IMR-90 (cell line): Measurements from ENCODE around the gene CDK14. TPM values are rescaled to one million over a fixed set of nuclear protein-coding genes. Genes with fewer than 3 reads are reported as not detected.

ENCODE experiments used
- ATAC-seq: fragments of 200-7000 bp; cut with Tn5 transposase; 2 replicates; pipeline ENCODE4 v1.9.1; 2020; ENCODE audit warnings: low read depth, mild to moderate bottlenecking, moderate library complexity
- BruUV-seq: library from RNA; stranded (reverse); fragments of 400-500 nt; replicated peaks from 2 replicates; lab custom pipeline; 2021; lab: Mats Ljungman, UMichigan
- CTCF ChIA-PET: fragments of 300-600 bp; formaldehyde crosslinking; extraction: SDS; loops from one replicate; lab custom pipeline; 2021; ENCODE audit warnings: antibody characterized with exemption; lab: Yijun Ruan, JAX
- POLR2A ChIA-PET: fragments of 300-600 bp; sonication (Branson Sonifier 250); formaldehyde crosslinking; loops from one replicate; lab custom pipeline; 2022; ENCODE audit warnings: antibody characterized with exemption; ENCODE audit not compliant: unreplicated experiment; lab: Charles Lee
- DNase-seq: peaks from one replicate; pipeline ENCODE4 v3.0.0; 2013
- H2AFZ ChIP-seq: replicated peaks from 2 replicates; pipeline ENCODE3; 2013; ENCODE audit warnings: low read length, mild to moderate bottlenecking; ENCODE audit not compliant: poor library complexity
- H2AK5ac ChIP-seq: 2 replicates; pipeline ENCODE4 v1.6.1; 2013; ENCODE audit warnings: low read depth, low read length, inconsistent platforms
- H2AK9ac ChIP-seq: replicated peaks from 2 replicates; pipeline ENCODE3; 2013; ENCODE audit warnings: mild to moderate bottlenecking, low read depth, low read length, moderate library complexity; ENCODE audit not compliant: poor library complexity
- H2BK120ac ChIP-seq: 2 replicates; pipeline ENCODE4 v1.6.1; 2013; ENCODE audit warnings: low read depth, low read length, inconsistent platforms
- H2BK15ac ChIP-seq: 3 replicates; pipeline ENCODE4 v1.6.1; 2013; ENCODE audit warnings: low read depth, low read length, inconsistent platforms
- H2BK20ac ChIP-seq: 2 replicates; pipeline ENCODE4 v1.6.1; 2013; ENCODE audit warnings: low read depth, mild to moderate bottlenecking, inconsistent platforms, low read length, moderate library complexity
- H2BK5ac ChIP-seq: 2 replicates; pipeline ENCODE4 v1.6.1; 2013; ENCODE audit warnings: mild to moderate bottlenecking, low read depth, low read length, inconsistent platforms; ENCODE audit not compliant: poor library complexity, severe bottlenecking
- H3K14ac ChIP-seq: replicated peaks from 2 replicates; pipeline ENCODE4 v1.6.1; 2013; ENCODE audit warnings: low read depth, low read length, inconsistent platforms
- H3K18ac ChIP-seq: 2 replicates; pipeline ENCODE4 v1.6.1; 2013; ENCODE audit warnings: low read depth, low read length, control low read depth
- H3K23ac ChIP-seq: 2 replicates; pipeline ENCODE4 v1.6.1; 2013; ENCODE audit warnings: low read depth, low read length, inconsistent platforms
- H3K27ac ChIP-seq: 2 replicates; pipeline ENCODE4 v1.5.1; 2013; ENCODE audit warnings: mild to moderate bottlenecking, control low read depth, low read length; ENCODE audit not compliant: insufficient read depth
- H3K27me3 ChIP-seq: 2 replicates; pipeline ENCODE4 v1.6.1; 2013; ENCODE audit warnings: low read length; ENCODE audit not compliant: control insufficient read depth, insufficient read depth
- H3K36me3 ChIP-seq: 2 replicates; pipeline ENCODE4 v1.6.1; 2013; ENCODE audit warnings: low read length, mixed read lengths; ENCODE audit not compliant: control insufficient read depth, insufficient read depth
- H3K4ac ChIP-seq: 2 replicates; pipeline ENCODE4 v1.6.1; 2013; ENCODE audit warnings: low read depth, low read length, inconsistent platforms
- H3K4me1 ChIP-seq: 2 replicates; pipeline ENCODE4 v1.6.1; 2013; ENCODE audit warnings: low read length, mixed read lengths; ENCODE audit not compliant: control insufficient read depth, insufficient read depth
- H3K4me2 ChIP-seq: 2 replicates; pipeline ENCODE4 v1.6.1; 2013; ENCODE audit warnings: low read depth, mild to moderate bottlenecking, control low read depth, low read length, moderate library complexity
- H3K4me3 ChIP-seq: 2 replicates; pipeline ENCODE4 v1.5.1; 2013; ENCODE audit warnings: low read depth, mild to moderate bottlenecking, control low read depth, low read length, moderate library complexity; ENCODE audit not compliant: insufficient read depth
- H3K56ac ChIP-seq: 2 replicates; pipeline ENCODE4 v1.6.1; 2013; ENCODE audit warnings: low read length, inconsistent platforms; ENCODE audit not compliant: insufficient read depth; ENCODE audit errors: extremely low read depth
- H3K79me1 ChIP-seq, 2 experiments: 2 replicates each; pipeline ENCODE4 v1.6.1; 2013; ENCODE audit warnings: low read length in 2 of 2, inconsistent platforms in 1 of 2, low read depth in 1 of 2
- H3K9ac ChIP-seq: 2 replicates; pipeline ENCODE4 v1.6.1; 2013; ENCODE audit warnings: low read depth, low read length, control low read depth
- H3K9me1 ChIP-seq: 2 replicates; pipeline ENCODE4 v1.6.1; 2013; ENCODE audit warnings: low read length, inconsistent platforms; ENCODE audit not compliant: insufficient read depth
- H3K9me3 ChIP-seq: 2 replicates; pipeline ENCODE4 v1.6.1; 2013; ENCODE audit warnings: low read length; ENCODE audit not compliant: control insufficient read depth, insufficient read depth
- H4K20me1 ChIP-seq: 2 replicates; pipeline ENCODE4 v1.6.1; 2013; ENCODE audit warnings: low read length, inconsistent platforms; ENCODE audit not compliant: insufficient read depth
- H4K5ac ChIP-seq: 2 replicates; pipeline ENCODE4 v1.6.1; 2013; ENCODE audit warnings: mild to moderate bottlenecking, low read depth, low read length, control low read depth
- H4K8ac ChIP-seq, 2 experiments: 2 replicates each; pipeline ENCODE4 v1.6.1; 2013; ENCODE audit warnings: low read depth in 2 of 2, low read length in 2 of 2, control low read depth in 1 of 2, inconsistent platforms in 1 of 2
- H4K91ac ChIP-seq: 2 replicates; pipeline ENCODE4 v1.6.1; 2013; ENCODE audit warnings: low read depth, low read length, inconsistent platforms; ENCODE audit not compliant: insufficient read depth
- BHLHE40 ChIP-seq: fragments of 150-350 bp; IDR thresholded peaks from 2 replicates; pipeline ENCODE4 v1.6.1; 2016; ENCODE audit warnings: mild to moderate bottlenecking, low read depth, low read length
- CEBPB ChIP-seq: IDR thresholded peaks from 2 replicates; pipeline ENCODE4 v1.6.1; 2012; ENCODE audit warnings: low read depth, low read length, improper control_type of control experiment
- CHD1 ChIP-seq: IDR thresholded peaks from 2 replicates; pipeline ENCODE4 v1.6.1; 2012; ENCODE audit warnings: low read depth, low read length, improper control_type of control experiment
- ELK1 ChIP-seq: fragments of 150-350 bp; IDR thresholded peaks from 2 replicates; pipeline ENCODE4 v1.6.1; 2016; ENCODE audit warnings: low read depth, mild to moderate bottlenecking, low read length, moderate library complexity, borderline replicate concordance
- FOS ChIP-seq: fragments of 150-350 bp; IDR thresholded peaks from 2 replicates; pipeline ENCODE4 v1.6.1; 2016; ENCODE audit warnings: low read depth, low read length
- MAFK ChIP-seq: IDR thresholded peaks from 2 replicates; pipeline ENCODE4 v1.6.1; 2012; ENCODE audit warnings: low read depth, low read length, improper control_type of control experiment
- MAZ ChIP-seq: IDR thresholded peaks from 2 replicates; pipeline ENCODE4 v1.6.1; 2012; ENCODE audit warnings: low read depth, mild to moderate bottlenecking, low read length, improper control_type of control experiment, moderate library complexity, borderline replicate concordance
- MXI1 ChIP-seq: IDR thresholded peaks from 2 replicates; pipeline ENCODE4 v1.6.1; 2012; ENCODE audit warnings: low read depth, mild to moderate bottlenecking, low read length, moderate library complexity, borderline replicate concordance
- NFE2L2 ChIP-seq: fragments of 150-350 bp; IDR thresholded peaks from 2 replicates; pipeline ENCODE4 v1.6.1; 2016; ENCODE audit warnings: low read depth, mild to moderate bottlenecking, low read length
- POLR2A ChIP-seq: IDR thresholded peaks from 2 replicates; pipeline ENCODE4 v1.6.1; 2012; ENCODE audit warnings: mild to moderate bottlenecking, low read depth, low read length
- RAD21 ChIP-seq: IDR thresholded peaks from 2 replicates; pipeline ENCODE4 v1.6.1; 2012; ENCODE audit warnings: low read length, improper control_type of control experiment
- RCOR1 ChIP-seq: IDR thresholded peaks from 2 replicates; pipeline ENCODE4 v1.6.1; 2012; ENCODE audit warnings: mild to moderate bottlenecking, low read length, improper control_type of control experiment; ENCODE audit not compliant: insufficient replicate concordance
- RFX5 ChIP-seq: IDR thresholded peaks from 2 replicates; pipeline ENCODE4 v1.8.0; 2012; ENCODE audit warnings: low read depth, mild to moderate bottlenecking, low read length, moderate library complexity
- SMC3 ChIP-seq: fragments of 150-350 bp; IDR thresholded peaks from 2 replicates; pipeline ENCODE4 v1.6.1; 2016; ENCODE audit warnings: low read depth, mild to moderate bottlenecking, antibody characterized with exemption, low read length, moderate library complexity
- USF2 ChIP-seq: fragments of 150-350 bp; IDR thresholded peaks from 2 replicates; pipeline ENCODE4 v1.6.1; 2017; ENCODE audit warnings: mild to moderate bottlenecking, antibody characterized with exemption, low read length, low read depth
- WGBS, 2 experiments: methylation state at CpG; one replicate each; pipeline versions ENCODE4 v1.1.5 to v1.1.7; 2013; ENCODE audit warnings: missing lambda C conversion rate in 2 of 2; ENCODE audit not compliant: insufficient read length in 1 of 2; ENCODE audit errors: extremely low coverage in 2 of 2; 5-methylcytosine and 5-hydroxymethylcytosine counted together
- dilution Hi-C: fragments of 300-500 bp; cut with HindIII; formaldehyde crosslinking; loops from one replicate; pipeline ENCODE4 v1.14.3; 2018; ENCODE audit warnings: low sequenced_read_pairs; ENCODE audit not compliant: unreplicated experiment
- in situ Hi-C: fragments of 300-500 bp; cut with MboI; formaldehyde crosslinking; loops from 3 replicates; pipeline ENCODE4 v1.14.3; 2019; ENCODE audit warnings: low sequenced_read_pairs, inconsistent platforms, mixed read lengths
- intact Hi-C: fragments of 100-400 bp; cut with micrococcal nuclease; formaldehyde crosslinking; loops from 2 replicates; pipeline ENCODE4 v1.10.0; 2022
- polyA plus RNA-seq, 3 experiments: library from polyadenylated mRNA; depleted of rRNA; stranded (reverse); fragments of >200 nt; gene quantifications; 2 replicates each; pipeline ENCODE4 v1.2.3, GENCODE V29; 2012; ENCODE audit warnings: low replicate concordance in 1 of 3
- total RNA-seq: library from RNA; depleted of rRNA; stranded (reverse); fragments of >200 nt; gene quantifications from 2 replicates; pipeline ENCODE4 v1.2.3, GENCODE V29; 2012
- TF ChIP-seq, protein P1 (sequence below): conservative IDR thresholded peaks from 2 replicates; pipeline ENCODE4 v1.5.1; 2012; ENCODE audit warnings: mild to moderate bottlenecking, low read depth, low read length, improper control_type of control experiment

CDK14 gene
- total and polyA plus RNA-seq, 2 of the 4 experiments (the other 2 are of a cell fraction): 10.1 to 29.6 TPM

- Histone ChIP-seq H3K79me1 (no peaks in the 10 kb centered on the region), H3K14ac (no peak overlapping the region), H2BK120ac (no peak overlapping the region), H3K4ac (no peak overlapping the region), H3K27me3 (no peaks in the 10 kb centered on the region), H4K91ac (no peak overlapping the region), H2BK20ac (no peak overlapping the region), H2BK5ac (no peak overlapping the region), H3K27ac (no peak overlapping the region), H2AK9ac (no peak overlapping the region), H3K23ac (no peak overlapping the region), H3K9ac (no peak overlapping the region), H3K9me1 (no peaks in the 10 kb centered on the region), H3K56ac (no peak overlapping the region), H3K4me3 (no peak overlapping the region), H2AFZ (no peak overlapping the region), H3K4me1 (peaks cover 2% of the 10 kb centered on the region; the same call in 1 of the 2 replicates), H4K20me1 (no peaks in the 10 kb centered on the region), H2BK15ac (no peak overlapping the region), H4K5ac (no peak overlapping the region), H2AK5ac (no peak overlapping the region), H3K36me3 (no peaks in the 10 kb centered on the region), H3K9me3 (no peaks in the 10 kb centered on the region), H4K8ac (no peak overlapping the region), H3K4me2 (no peak overlapping the region), H3K18ac (no peak overlapping the region)
- in situ Hi-C loops: no loop called here
- no peak for DNase-seq
- intact Hi-C loops: no loop called here
- ChIA-PET CTCF (no interaction called here), POLR2A (no interaction called here)
- dilution Hi-C loops: no loop called here
- no TSS peak for BruUV-seq
- no CpG with 5 or more reads among the region's 2 CpGs for WGBS, 2 experiments
- TF ChIP-seq MXI1: no peak
- TF ChIP-seq MAFK: no peak
- TF ChIP-seq BHLHE40: no peak
- TF ChIP-seq RFX5: no peak
- TF ChIP-seq RCOR1: no peak
- TF ChIP-seq ELK1: no peak
- no peak for TF ChIP-seq USF2
- no peak for TF ChIP-seq SMC3
- no peak for TF ChIP-seq RAD21
- TF ChIP-seq CEBPB: no peak
- no peak for TF ChIP-seq CHD1
- no peak for TF ChIP-seq FOS
- no peak for TF ChIP-seq NFE2L2
- no peak for TF ChIP-seq MAZ
- TF ChIP-seq, protein P1, sequence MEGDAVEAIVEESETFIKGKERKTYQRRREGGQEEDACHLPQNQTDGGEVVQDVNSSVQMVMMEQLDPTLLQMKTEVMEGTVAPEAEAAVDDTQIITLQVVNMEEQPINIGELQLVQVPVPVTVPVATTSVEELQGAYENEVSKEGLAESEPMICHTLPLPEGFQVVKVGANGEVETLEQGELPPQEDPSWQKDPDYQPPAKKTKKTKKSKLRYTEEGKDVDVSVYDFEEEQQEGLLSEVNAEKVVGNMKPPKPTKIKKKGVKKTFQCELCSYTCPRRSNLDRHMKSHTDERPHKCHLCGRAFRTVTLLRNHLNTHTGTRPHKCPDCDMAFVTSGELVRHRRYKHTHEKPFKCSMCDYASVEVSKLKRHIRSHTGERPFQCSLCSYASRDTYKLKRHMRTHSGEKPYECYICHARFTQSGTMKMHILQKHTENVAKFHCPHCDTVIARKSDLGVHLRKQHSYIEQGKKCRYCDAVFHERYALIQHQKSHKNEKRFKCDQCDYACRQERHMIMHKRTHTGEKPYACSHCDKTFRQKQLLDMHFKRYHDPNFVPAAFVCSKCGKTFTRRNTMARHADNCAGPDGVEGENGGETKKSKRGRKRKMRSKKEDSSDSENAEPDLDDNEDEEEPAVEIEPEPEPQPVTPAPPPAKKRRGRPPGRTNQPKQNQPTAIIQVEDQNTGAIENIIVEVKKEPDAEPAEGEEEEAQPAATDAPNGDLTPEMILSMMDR: no peak
- TF ChIP-seq POLR2A: no peak
- no peak for ATAC-seq
These were observed 544.2 kb downstream of the CDK14 start for GRCh38 chr7:91140286-91140685.
